K562 (cell line): ENCODE measurements around the gene RHOV. TPM values are rescaled to one million over a fixed set of nuclear protein-coding genes. Genes with fewer than 3 reads are reported as not detected.

ENCODE experiments used
- CHD4 ChIP-seq: fragments of 200-600 bp; sonication (generic); IDR thresholded peaks from 3 replicates; pipeline ENCODE4 v1.6.1; 2012; ENCODE audit warnings: low read depth, mild to moderate bottlenecking, mixed read lengths, low read length, inconsistent platforms; ENCODE audit not compliant: insufficient read depth, insufficient replicate concordance, poor library complexity, severe bottlenecking
- CLOCK ChIP-seq: fragments of 250-450 bp; sonication (Bioruptor Pico); IDR thresholded peaks from 2 replicates; pipeline ENCODE4 v1.4.0; 2020; ENCODE audit warnings: mild to moderate bottlenecking, moderate library complexity, borderline replicate concordance
- E2F1 ChIP-seq: sonication (generic); formaldehyde crosslinking; IDR thresholded peaks from 2 replicates; pipeline ENCODE4 v1.8.1; 2023; ENCODE audit warnings: mild to moderate bottlenecking, missing genetic modification reagents, moderate library complexity
- GABPB2 ChIP-seq: fragments of 250-450 bp; sonication (Bioruptor Pico); conservative IDR thresholded peaks from 2 replicates; pipeline ENCODE4 v1.5.1; 2021; ENCODE audit warnings: mild to moderate bottlenecking
- HES1 ChIP-seq: fragments of 450-650 bp; IDR thresholded peaks from 2 replicates; pipeline ENCODE4 v1.6.1; 2016; ENCODE audit warnings: low read depth, mild to moderate bottlenecking, moderate library complexity
- NCOA2 ChIP-seq, 2 experiments: fragments of 450-650 bp; IDR thresholded peaks; 2 replicates each; pipeline ENCODE4 v1.6.1; 2018; ENCODE audit warnings: mild to moderate bottlenecking in 2 of 2, moderate library complexity in 1 of 2; ENCODE audit not compliant: partially characterized antibody in 2 of 2
- OTX1 ChIP-seq: fragments of 450-650 bp; formaldehyde crosslinking; IDR thresholded peaks from 2 replicates; pipeline ENCODE4 v1.4.0; 2022; ENCODE audit warnings: mild to moderate bottlenecking
- SMC3 ChIP-seq: conservative IDR thresholded peaks from 2 replicates; pipeline ENCODE4 v1.6.1; 2011; ENCODE audit warnings: low read depth, low read length, improper control_type of control experiment; ENCODE audit not compliant: insufficient read depth
- ZBTB12 ChIP-seq: fragments of 250-450 bp; sonication (Bioruptor Pico); IDR thresholded peaks from 2 replicates; pipeline ENCODE4 v1.4.0; 2020
- ZNF175 ChIP-seq: fragments of 200-800 bp; sonication (Bioruptor generic); IDR thresholded peaks from 2 replicates; pipeline ENCODE4 v1.6.1; 2016; ENCODE audit warnings: low read depth, mild to moderate bottlenecking, missing genetic modification characterization, missing compliant biosample characterization
- ZNF609 ChIP-seq: sonication (generic); formaldehyde crosslinking; IDR thresholded peaks from 2 replicates; pipeline ENCODE4 v1.8.1; 2023; ENCODE audit warnings: missing genetic modification reagents, mild to moderate bottlenecking, borderline replicate concordance
- ZNF76 ChIP-seq: fragments of 250-450 bp; sonication (Bioruptor Pico); IDR thresholded peaks from 2 replicates; pipeline ENCODE4 v1.4.0; 2020; ENCODE audit warnings: mild to moderate bottlenecking, moderate library complexity, borderline replicate concordance
- ZNF79 ChIP-seq: fragments of 250-450 bp; sonication (Bioruptor Pico); IDR thresholded peaks from 2 replicates; pipeline ENCODE4 v1.4.0; 2020; ENCODE audit warnings: low read depth, mild to moderate bottlenecking, moderate library complexity
- ZNF830 ChIP-seq: fragments of 250-450 bp; sonication (Bioruptor Pico); IDR thresholded peaks from 2 replicates; pipeline ENCODE4 v1.5.0; 2021; ENCODE audit warnings: mild to moderate bottlenecking
- polyA plus RNA-seq, 8 experiments: library from polyadenylated mRNA; depleted of rRNA in 4 of 8; stranded (reverse) in 5 of 8; unstranded in 3 of 8; fragments of >200 nt; fragmentation: Nextera tagmentation in 2 of 8; fragmentation: Illumina TruSeq in 1 of 8; extraction: Ambion mirVana in 2 of 8; extraction: Trizol in 1 of 8; gene quantifications; 2 replicates each; pipeline versions ENCODE4 v1.2.1 to v1.2.3, GENCODE V29; 2011 to 2014; ENCODE audit warnings: inconsistent platforms in 1 of 8, missing spikeins in 1 of 8
- total RNA-seq, 7 experiments: library from RNA; depleted of rRNA in 6 of 7; stranded (reverse); fragments of >200 nt in 6 of 7; fragmentation: Illumina TruSeq in 2 of 7; extraction: Trizol in 2 of 7; gene quantifications; 2 replicates each; pipeline versions ENCODE4 v1.2.1 to v1.2.3, GENCODE V29; 2011 to 2021; ENCODE audit warnings: low replicate concordance in 1 of 7

The RHOV gene
- total and polyA plus RNA-seq, 9 of the 15 experiments (the other 6 are each of a cell fraction or from before 2014, with no cell fraction given), result 0.08 to 2.0 (median 1.1) TPM

GRCh38 chr15:40893733-40894680, 20.0 kb upstream of the RHOV start, which contains the start of gene VPS18 (continued):
- peak; percentile 18; the same call in 1 of the 2 replicates for TF ChIP-seq E2F1 (CRISPR knock-in tag)
- TF ChIP-seq HES1, result peak; percentile 47; the same call in 1 of the 2 replicates
- TF ChIP-seq GABPB2 (CRISPR knock-in tag), result no peak
- no peak for TF ChIP-seq NCOA2 (IDR thresholded peaks at IDR 0.05; ENCODE audit: partially characterized antibody in 2 of 2)
- peak; percentile 88 for TF ChIP-seq ZBTB12 (CRISPR knock-in tag)
- no peak for TF ChIP-seq ZNF609 (CRISPR knock-in tag)
- no peak for TF ChIP-seq ZNF175 (CRISPR knock-in tag)
- no peak for TF ChIP-seq CHD4
- TF ChIP-seq ZNF76, result no peak
- no peak for TF ChIP-seq ZNF830 (CRISPR knock-in tag)
- 0 out of 2 replicates have a peak, but pooled peaks have one; percentile 32 for TF ChIP-seq OTX1
- peak; percentile 84 for TF ChIP-seq SMC3
- no peak for TF ChIP-seq CLOCK
- no peak for TF ChIP-seq ZNF79
